Mesendoderm (in vitro differentiated cells): Measurements from ENCODE around the gene DDI2.

Experiments used
- DNase-seq: peaks from one replicate; pipeline ENCODE4 v3.0.0; 2013
- H2AK5ac ChIP-seq: 2 replicates; pipeline ENCODE4 v1.6.1; 2013; ENCODE audit warnings: low read length, inconsistent platforms
- H2BK120ac ChIP-seq: 2 replicates; pipeline ENCODE4 v1.6.1; 2013; ENCODE audit warnings: low read depth, mild to moderate bottlenecking, low read length, moderate library complexity, mixed read lengths
- H2BK15ac ChIP-seq: replicated peaks from 2 replicates; pipeline ENCODE4 v1.6.1; 2013; ENCODE audit warnings: low read depth, mild to moderate bottlenecking, moderate library complexity
- H2BK5ac ChIP-seq: 2 replicates; pipeline ENCODE4 v1.6.1; 2013; ENCODE audit warnings: low read length, inconsistent platforms
- H3K18ac ChIP-seq: 2 replicates; pipeline ENCODE4 v1.6.1; 2013; ENCODE audit warnings: mild to moderate bottlenecking, low read length, mixed read lengths
- H3K23ac ChIP-seq: one replicate; pipeline ENCODE4 v1.6.1; 2013; ENCODE audit warnings: low read length
- H3K27ac ChIP-seq: 2 replicates; pipeline ENCODE4 v1.5.1; 2013; ENCODE audit warnings: low read depth, mild to moderate bottlenecking, inconsistent platforms, low read length, moderate library complexity
- H3K27me3 ChIP-seq: 2 replicates; pipeline ENCODE4 v1.6.1; 2013; ENCODE audit warnings: low read length, control low read depth, mild to moderate bottlenecking, inconsistent platforms; ENCODE audit not compliant: insufficient read depth, poor library complexity
- H3K36me3 ChIP-seq: 2 replicates; pipeline ENCODE4 v1.6.1; 2013; ENCODE audit warnings: low read length, inconsistent platforms; ENCODE audit not compliant: control insufficient read depth, insufficient read depth
- H3K4ac ChIP-seq: one replicate; pipeline ENCODE4 v1.6.1; 2013; ENCODE audit warnings: low read depth, mild to moderate bottlenecking, low read length, moderate library complexity
- H3K4me1 ChIP-seq: 2 replicates; pipeline ENCODE4 v1.6.1; 2013; ENCODE audit warnings: low read depth, low read length, inconsistent platforms; ENCODE audit not compliant: control insufficient read depth
- H3K4me2 ChIP-seq: 2 replicates; pipeline ENCODE4 v1.6.1; 2013; ENCODE audit warnings: low read length
- H3K4me3 ChIP-seq: 2 replicates; pipeline ENCODE4 v1.5.1; 2013; ENCODE audit warnings: mild to moderate bottlenecking, low read length
- H3K56ac ChIP-seq: one replicate; pipeline ENCODE4 v1.6.1; 2013; ENCODE audit warnings: low read length
- H3K79me1 ChIP-seq: 2 replicates; pipeline ENCODE4 v1.6.1; 2013; ENCODE audit warnings: low read length, inconsistent platforms
- H3K79me2 ChIP-seq: 2 replicates; pipeline ENCODE4 v1.6.1; 2013; ENCODE audit warnings: mild to moderate bottlenecking, low read length; ENCODE audit not compliant: control insufficient read depth, insufficient read depth
- H3K9ac ChIP-seq: 2 replicates; pipeline ENCODE4 v1.6.1; 2013; ENCODE audit warnings: low read length, inconsistent platforms
- H4K5ac ChIP-seq: one replicate; pipeline ENCODE4 v1.6.1; 2013; ENCODE audit warnings: low read length
- H4K8ac ChIP-seq: one replicate; pipeline ENCODE4 v1.6.1; 2013; ENCODE audit warnings: low read depth, mild to moderate bottlenecking, control low read depth, low read length, moderate library complexity
- WGBS: extraction: QIAGEN DNeasy Blood & Tissue Kit; methylation state at CpG from one replicate; pipeline ENCODE4 v1.1.7; 2013; ENCODE audit warnings: low lambda C conversion rate, missing lambda C conversion rate; ENCODE audit not compliant: insufficient coverage; ENCODE audit errors: extremely low coverage; 5-methylcytosine and 5-hydroxymethylcytosine counted together

The DDI2 gene

DNA sequence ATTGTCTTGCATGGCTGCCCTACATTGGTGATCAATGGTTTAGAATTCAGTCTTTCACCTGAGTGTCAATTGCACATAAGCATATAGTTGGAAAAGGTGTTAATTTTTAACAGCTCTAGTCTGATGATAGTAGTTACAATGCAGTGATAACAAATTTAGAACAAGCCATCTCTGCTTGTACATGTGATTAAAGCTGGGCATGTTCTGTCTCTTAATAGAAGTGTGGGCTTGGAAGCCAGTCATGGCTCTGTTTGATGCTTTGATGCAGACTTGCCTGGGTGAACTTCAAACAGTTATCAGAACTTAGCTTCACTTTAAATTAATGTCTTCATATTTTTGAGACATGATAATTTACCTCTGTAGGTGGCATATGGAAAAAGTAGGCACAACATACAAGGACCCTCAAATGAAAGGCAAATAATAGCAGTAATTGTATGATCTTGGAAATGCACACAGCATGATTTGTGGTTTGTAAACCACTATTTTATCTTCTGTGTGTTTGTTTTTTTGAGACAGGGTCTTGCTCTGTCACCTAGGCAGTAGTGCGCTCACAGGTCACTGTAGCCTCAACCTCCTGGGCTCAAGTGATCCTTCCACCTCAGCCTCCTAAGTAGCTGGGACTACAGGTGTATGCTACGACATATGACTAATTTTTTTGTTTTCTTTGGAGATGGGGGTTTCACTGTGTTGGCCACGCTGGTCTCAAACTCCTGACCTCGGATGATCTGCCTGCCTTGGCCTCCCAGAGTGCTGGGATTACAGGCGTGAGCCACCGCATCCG lies 3.8 kb downstream of the DDI2 start:
- H3K4me2 ChIP-seq = no peak overlapping the region
- H3K18ac ChIP-seq = no peak overlapping the region
- H3K56ac ChIP-seq = no peak overlapping the region
- H3K9ac ChIP-seq = no peak overlapping the region
- no peak overlapping the region for H3K27ac ChIP-seq
- no peak overlapping the region for H3K23ac ChIP-seq
- no peak overlapping the region for H2BK120ac ChIP-seq
- H3K4me3 ChIP-seq = no peak overlapping the region
- H3K79me2 ChIP-seq = peaks cover 67% of the 10 kb centered on the region
- H2BK5ac ChIP-seq = no peak overlapping the region
- no peak for DNase-seq
- no CpG with 5 or more reads among the region's 7 CpGs for WGBS
- no peak overlapping the region for H3K4ac ChIP-seq
- no peak overlapping the region for H4K5ac ChIP-seq
- no peaks in the 10 kb centered on the region for H3K27me3 ChIP-seq
- no peak overlapping the region for H2AK5ac ChIP-seq
- H2BK15ac ChIP-seq = no peak overlapping the region
- peaks cover 6% of the 10 kb centered on the region for H3K4me1 ChIP-seq
- no peaks in the 10 kb centered on the region for H3K36me3 ChIP-seq
- H4K8ac ChIP-seq = no peak overlapping the region
- H3K79me1 ChIP-seq = peaks cover 7% of the 10 kb centered on the region

DNA sequence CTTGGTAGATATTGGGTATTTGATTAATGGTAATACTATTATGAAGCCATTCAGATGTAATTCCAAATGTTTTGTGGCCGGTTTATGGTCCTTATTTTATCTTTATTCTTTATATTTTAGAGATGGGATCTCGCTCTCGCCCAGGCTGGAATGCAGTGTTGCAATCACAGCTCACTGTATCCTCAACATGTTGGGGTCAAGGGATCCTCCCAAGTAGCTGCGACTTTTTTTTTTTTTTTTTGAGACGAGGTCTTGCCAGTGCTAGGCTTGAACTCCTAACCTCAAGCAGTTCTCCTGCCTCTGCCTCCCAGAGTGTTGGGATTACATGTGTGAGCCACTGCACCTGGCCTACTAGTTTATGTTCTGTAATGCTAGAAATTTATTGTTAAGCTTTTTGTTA lies 4.7 kb downstream of the DDI2 start:
- Histone ChIP-seq H3K27me3 (no peaks in the 10 kb centered on the region), H2AK5ac (no peak overlapping the region), H3K23ac (no peak overlapping the region), H4K8ac (no peak overlapping the region), H2BK15ac (no peak overlapping the region), H2BK5ac (no peak overlapping the region), H3K9ac (no peak overlapping the region), H3K18ac (no peak overlapping the region), H3K4ac (no peak overlapping the region), H3K79me2 (peaks cover 73% of the 10 kb centered on the region), H3K4me1 (peaks cover 4% of the 10 kb centered on the region), H3K4me2 (no peak overlapping the region), H3K4me3 (no peak overlapping the region), H3K79me1 (peaks cover 13% of the 10 kb centered on the region), H3K36me3 (peaks cover 5% of the 10 kb centered on the region), H3K27ac (no peak overlapping the region), H3K56ac (no peak overlapping the region), H4K5ac (no peak overlapping the region), H2BK120ac (no peak overlapping the region)
- WGBS = no CpG with 5 or more reads among the region's 5 CpGs
- DNase-seq = no peak

DNA sequence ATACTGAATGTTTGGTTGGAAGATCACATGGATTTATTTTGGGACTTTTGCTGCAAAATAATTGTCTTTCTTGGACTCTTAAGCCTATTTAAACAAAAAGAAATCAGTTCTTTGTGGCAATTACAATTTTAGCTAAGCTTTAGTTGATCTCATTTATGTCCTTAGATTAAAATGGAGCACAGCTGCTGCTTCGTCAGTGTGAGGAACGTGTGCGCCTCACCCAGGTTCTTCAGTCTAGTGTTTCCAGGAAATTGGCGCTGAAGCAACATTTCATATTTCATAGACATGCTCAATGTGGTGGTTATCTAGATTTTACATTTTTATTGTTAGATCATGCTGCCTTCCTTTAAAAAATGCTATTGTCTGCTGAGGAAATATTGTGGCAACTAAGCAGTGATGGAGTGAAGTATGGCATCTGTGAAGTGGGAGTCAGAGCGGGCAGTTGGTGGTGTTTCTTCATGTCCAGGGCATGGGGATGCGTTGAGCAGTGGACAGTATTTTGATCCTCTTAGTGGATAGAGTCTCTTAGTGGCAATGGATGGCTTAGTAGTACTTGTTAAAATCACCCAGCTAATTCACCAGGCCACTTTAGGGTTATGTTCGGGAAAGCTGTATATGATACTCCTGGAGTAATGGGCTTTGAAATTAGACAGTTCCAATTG lies 5.6 kb downstream of the DDI2 start:
- Histone ChIP-seq H3K56ac (no peak overlapping the region), H3K9ac (no peak overlapping the region), H3K27me3 (no peaks in the 10 kb centered on the region), H3K4me2 (no peak overlapping the region), H3K79me1 (peaks cover 13% of the 10 kb centered on the region), H3K4me1 (peaks cover 4% of the 10 kb centered on the region), H4K8ac (no peak overlapping the region), H2BK5ac (no peak overlapping the region), H3K18ac (no peak overlapping the region), H3K4me3 (no peak overlapping the region), H3K23ac (no peak overlapping the region), H3K27ac (no peak overlapping the region), H3K4ac (no peak overlapping the region), H2BK120ac (no peak overlapping the region), H2AK5ac (no peak overlapping the region), H2BK15ac (no peak overlapping the region), H3K79me2 (peaks cover 70% of the 10 kb centered on the region), H4K5ac (no peak overlapping the region), H3K36me3 (peaks cover 5% of the 10 kb centered on the region)
- no peak for DNase-seq
- no CpG with 5 or more reads among the region's 7 CpGs for WGBS

DNA sequence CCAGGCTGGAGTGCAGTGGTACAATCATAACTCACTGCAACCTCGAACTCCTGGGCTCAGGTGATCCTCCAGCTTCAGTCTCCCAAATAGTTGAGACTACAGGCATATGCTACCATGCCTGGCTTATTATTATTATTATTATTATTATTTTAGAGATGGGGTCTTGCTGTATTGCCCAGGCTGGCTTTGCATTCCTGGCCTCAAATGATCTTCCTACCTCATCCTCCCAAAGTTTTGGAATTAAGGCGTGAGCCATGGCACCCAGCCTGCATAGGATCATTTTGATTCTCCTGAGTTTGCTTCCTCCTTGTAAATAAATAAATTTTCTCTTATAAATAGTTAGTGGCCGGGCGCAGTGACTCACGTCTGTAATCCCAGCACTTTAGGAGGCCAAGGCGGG lies 6.2 kb downstream of the DDI2 start:
- no peak overlapping the region for H2AK5ac ChIP-seq
- no peak overlapping the region for H3K18ac ChIP-seq
- H3K23ac ChIP-seq = no peak overlapping the region
- H3K27ac ChIP-seq = no peak overlapping the region
- WGBS = no CpG with 5 or more reads among the region's 6 CpGs
- peaks cover 5% of the 10 kb centered on the region for H3K36me3 ChIP-seq
- H3K27me3 ChIP-seq = no peaks in the 10 kb centered on the region
- H3K4me3 ChIP-seq = no peak overlapping the region
- H4K8ac ChIP-seq = no peak overlapping the region
- no peak overlapping the region for H3K9ac ChIP-seq
- H2BK5ac ChIP-seq = no peak overlapping the region
- no peak overlapping the region for H2BK15ac ChIP-seq
- peaks cover 4% of the 10 kb centered on the region for H3K4me1 ChIP-seq
- no peak overlapping the region for H4K5ac ChIP-seq
- H3K4ac ChIP-seq = no peak overlapping the region
- H3K4me2 ChIP-seq = no peak overlapping the region
- H3K79me2 ChIP-seq = peaks cover 64% of the 10 kb centered on the region
- H3K79me1 ChIP-seq = peaks cover 13% of the 10 kb centered on the region
- DNase-seq = no peak
- no peak overlapping the region for H2BK120ac ChIP-seq
- no peak overlapping the region for H3K56ac ChIP-seq

DNA sequence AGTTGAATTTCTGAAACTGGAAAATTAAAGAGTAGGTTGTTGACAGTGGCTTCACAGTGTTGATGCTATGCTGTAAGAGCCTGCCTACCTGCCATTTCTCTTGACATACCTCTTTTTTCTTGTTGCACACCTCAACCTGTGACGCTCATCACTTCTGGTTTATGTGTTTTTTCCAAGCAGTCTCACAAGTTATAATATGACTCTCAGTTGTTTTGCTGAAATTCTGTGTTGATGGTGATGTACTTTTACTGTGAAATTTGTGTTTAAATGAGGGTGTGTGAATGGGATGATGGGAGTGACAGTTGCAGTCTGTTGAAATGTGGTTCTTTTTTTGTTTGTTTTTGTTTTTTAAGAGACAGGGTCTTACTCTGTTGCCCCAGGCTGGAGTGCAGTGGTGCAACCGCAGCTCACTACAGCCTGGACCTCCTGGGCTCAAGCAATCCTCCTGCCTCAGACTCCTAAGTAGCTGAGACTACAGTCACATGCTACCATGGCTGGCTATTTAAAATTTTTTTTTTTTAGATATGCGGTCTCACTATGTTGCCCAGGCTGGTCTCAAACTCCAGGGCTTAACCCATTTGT lies 7.0 kb downstream of the DDI2 start:
- Histone ChIP-seq H4K5ac (no peak overlapping the region), H3K4me2 (no peak overlapping the region), H3K23ac (no peak overlapping the region), H4K8ac (no peak overlapping the region), H3K27me3 (no peaks in the 10 kb centered on the region), H3K27ac (no peak overlapping the region), H3K4ac (no peak overlapping the region), H3K18ac (no peak overlapping the region), H2BK15ac (no peak overlapping the region), H2BK5ac (no peak overlapping the region), H3K56ac (no peak overlapping the region), H3K79me1 (peaks cover 13% of the 10 kb centered on the region), H3K9ac (no peak overlapping the region), H3K36me3 (peaks cover 5% of the 10 kb centered on the region), H2BK120ac (no peak overlapping the region), H2AK5ac (no peak overlapping the region), H3K4me1 (peaks cover 4% of the 10 kb centered on the region), H3K4me3 (no peak overlapping the region), H3K79me2 (peaks cover 56% of the 10 kb centered on the region)
- no CpG with 5 or more reads among the region's 3 CpGs for WGBS
- DNase-seq = no peak
